ENCODE data around the gene STAMBPL1.
"Not testable (repeated sequence)": the region's sequence is repeated elsewhere in the genome, so short reads cannot be mapped to it uniquely, and the experiment has no call there.

Gene STAMBPL1

GRCh38 chr10:88858491-88858890 lies 21.6 kb upstream of the STAMBPL1 start:
- no peak for DNase-seq

- DNase-seq: no peak
These were observed 19.0 kb upstream of the STAMBPL1 start for GRCh38 chr10:88861036-88861435.

- DNase-seq: no peak
These were observed 14.7 kb upstream of the STAMBPL1 start for GRCh38 chr10:88865281-88865876.

- DNase-seq: no peak
These were observed 13.6 kb upstream of the STAMBPL1 start for GRCh38 chr10:88866454-88866853.

GRCh38 chr10:88870089-88870488 lies 10.0 kb upstream of the STAMBPL1 start:
- DNase-seq: no peak

GRCh38 chr10:88873757-88874156 lies 6.3 kb upstream of the STAMBPL1 start:
- DNase-seq: no peak

GRCh38 chr10:88874281-88874680 lies 5.8 kb upstream of the STAMBPL1 start:
- no peak for DNase-seq

- DNase-seq: no peak
These were observed 5.0 kb upstream of the STAMBPL1 start for GRCh38 chr10:88875081-88875480.

- no peak for DNase-seq
These were observed 2.7 kb upstream of the STAMBPL1 start for GRCh38 chr10:88877298-88877697.

- DNase-seq: peak; percentile 47
These were observed 434 bp downstream of the STAMBPL1 start for GRCh38 chr10:88880282-88881076.

GRCh38 chr10:88881320-88881719 lies 1.3 kb downstream of the STAMBPL1 start:
- no peak for DNase-seq

- DNase-seq: no peak
These were observed 2.0 kb downstream of the STAMBPL1 start for GRCh38 chr10:88881922-88882645.

GRCh38 chr10:88882646-88883447 lies 2.8 kb downstream of the STAMBPL1 start:
- not testable (repeated sequence) for DNase-seq

- no peak for DNase-seq
These were observed 3.4 kb downstream of the STAMBPL1 start for GRCh38 chr10:88883448-88883809.

- DNase-seq: no peak
These were observed 6.5 kb downstream of the STAMBPL1 start for GRCh38 chr10:88886557-88886956.

- no peak for DNase-seq
These were observed 8.9 kb downstream of the STAMBPL1 start for GRCh38 chr10:88888810-88889445.

- DNase-seq: no peak
These were observed 9.7 kb downstream of the STAMBPL1 start for GRCh38 chr10:88889559-88890337.

- DNase-seq: no peak
These were observed 10.8 kb downstream of the STAMBPL1 start for GRCh38 chr10:88890681-88891381.

GRCh38 chr10:88892222-88892967 lies 12.3 kb downstream of the STAMBPL1 start:
- DNase-seq: no peak

- DNase-seq: no peak
These were observed 13.6 kb downstream of the STAMBPL1 start for GRCh38 chr10:88893611-88894010.

All from NCI-H774 (cell line).